Astrocyte of the cerebellum (primary cell): ENCODE measurements around the gene CCDC57.
"Not testable (repeated sequence)": the region's sequence is repeated elsewhere in the genome, so short reads cannot be mapped to it uniquely, and the experiment has no call there.

Experiments used
- DNase-seq: peaks from one replicate; pipeline ENCODE4 v3.0.0-alpha.2; 2011; ENCODE audit warnings: low read depth
- H3K4me3 ChIP-seq: 2 replicates; pipeline ENCODE4 v1.5.1; 2011; ENCODE audit warnings: mild to moderate bottlenecking, low read depth, low read length, moderate library complexity
- in situ Hi-C: cut with HindIII; loops from 2 replicates; pipeline ENCODE4 v1.10.0; 2017; ENCODE audit warnings: low sequenced_read_pairs
- TF ChIP-seq, protein P1 (sequence below): IDR thresholded peaks from 2 replicates; pipeline ENCODE4 v1.5.1; 2012; ENCODE audit warnings: low read length, low read depth, moderate library complexity, mild to moderate bottlenecking; ENCODE audit errors: missing control alignments

Gene CCDC57

DNA sequence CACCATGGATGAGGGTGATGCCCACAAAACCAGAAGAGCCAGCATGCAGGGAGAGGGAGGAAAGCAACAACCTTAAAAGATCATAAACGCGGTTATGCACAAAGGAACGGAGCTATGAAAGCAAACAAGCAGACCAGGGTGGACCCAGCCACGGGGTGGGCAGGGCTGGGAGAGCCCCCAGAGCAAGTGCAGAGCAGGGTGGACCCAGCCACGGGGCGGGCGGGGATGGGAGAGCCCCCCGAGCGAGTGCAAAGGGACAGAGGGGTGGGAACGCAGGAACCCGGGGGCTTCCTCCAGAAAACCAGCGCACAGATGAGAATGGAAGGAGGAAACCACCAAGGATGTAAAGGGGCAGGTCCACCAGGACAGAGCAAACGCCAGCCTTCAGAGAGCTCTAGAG is 33.2 kb downstream of the CCDC57 start:
- TF ChIP-seq, protein P1, sequence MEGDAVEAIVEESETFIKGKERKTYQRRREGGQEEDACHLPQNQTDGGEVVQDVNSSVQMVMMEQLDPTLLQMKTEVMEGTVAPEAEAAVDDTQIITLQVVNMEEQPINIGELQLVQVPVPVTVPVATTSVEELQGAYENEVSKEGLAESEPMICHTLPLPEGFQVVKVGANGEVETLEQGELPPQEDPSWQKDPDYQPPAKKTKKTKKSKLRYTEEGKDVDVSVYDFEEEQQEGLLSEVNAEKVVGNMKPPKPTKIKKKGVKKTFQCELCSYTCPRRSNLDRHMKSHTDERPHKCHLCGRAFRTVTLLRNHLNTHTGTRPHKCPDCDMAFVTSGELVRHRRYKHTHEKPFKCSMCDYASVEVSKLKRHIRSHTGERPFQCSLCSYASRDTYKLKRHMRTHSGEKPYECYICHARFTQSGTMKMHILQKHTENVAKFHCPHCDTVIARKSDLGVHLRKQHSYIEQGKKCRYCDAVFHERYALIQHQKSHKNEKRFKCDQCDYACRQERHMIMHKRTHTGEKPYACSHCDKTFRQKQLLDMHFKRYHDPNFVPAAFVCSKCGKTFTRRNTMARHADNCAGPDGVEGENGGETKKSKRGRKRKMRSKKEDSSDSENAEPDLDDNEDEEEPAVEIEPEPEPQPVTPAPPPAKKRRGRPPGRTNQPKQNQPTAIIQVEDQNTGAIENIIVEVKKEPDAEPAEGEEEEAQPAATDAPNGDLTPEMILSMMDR, result no peak
- H3K4me3 ChIP-seq, result no peak overlapping the region
- in situ Hi-C loops, result no loop called here
- no peak for DNase-seq

DNA sequence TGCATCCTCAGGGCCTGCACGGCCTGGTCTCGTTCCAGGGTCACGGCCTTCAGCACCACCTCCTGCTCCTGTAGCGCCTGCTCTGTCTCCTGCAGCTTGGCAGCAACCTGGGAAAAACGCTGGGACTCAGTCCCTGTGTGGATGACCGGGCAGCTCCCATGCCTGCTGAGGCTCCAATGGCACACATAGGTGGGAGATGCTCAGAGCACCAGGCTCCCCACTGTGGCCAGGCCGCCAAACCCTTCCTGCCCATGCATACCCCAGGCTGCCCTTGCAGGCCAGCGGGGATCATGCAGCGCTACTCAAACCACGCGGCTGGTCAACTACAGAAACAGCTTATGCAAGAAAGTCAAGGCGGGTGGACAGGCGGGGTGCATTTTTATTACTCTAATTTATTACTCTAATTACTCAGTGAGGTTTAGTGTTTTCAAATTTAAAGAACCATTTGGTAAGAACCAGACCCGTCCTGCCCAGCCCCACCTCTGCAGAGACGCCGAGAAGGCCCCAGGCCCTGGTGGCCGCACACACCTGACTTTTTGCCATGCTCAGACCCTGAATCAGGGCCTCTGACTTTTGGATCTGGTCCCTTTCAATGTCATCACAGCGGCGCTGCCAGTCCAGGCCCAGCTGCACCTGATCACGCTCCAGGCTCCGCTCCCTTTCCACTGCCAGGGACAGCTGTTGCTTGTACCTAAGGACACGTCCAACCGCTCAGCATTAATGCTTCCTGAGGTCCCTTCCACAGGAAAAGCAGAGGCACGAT is 34.0 kb downstream of the CCDC57 start:
- DNase-seq, result no peak
- H3K4me3 ChIP-seq, result no peak overlapping the region
- in situ Hi-C loops, result no loop called here
- TF ChIP-seq, protein P1, result no peak

DNA sequence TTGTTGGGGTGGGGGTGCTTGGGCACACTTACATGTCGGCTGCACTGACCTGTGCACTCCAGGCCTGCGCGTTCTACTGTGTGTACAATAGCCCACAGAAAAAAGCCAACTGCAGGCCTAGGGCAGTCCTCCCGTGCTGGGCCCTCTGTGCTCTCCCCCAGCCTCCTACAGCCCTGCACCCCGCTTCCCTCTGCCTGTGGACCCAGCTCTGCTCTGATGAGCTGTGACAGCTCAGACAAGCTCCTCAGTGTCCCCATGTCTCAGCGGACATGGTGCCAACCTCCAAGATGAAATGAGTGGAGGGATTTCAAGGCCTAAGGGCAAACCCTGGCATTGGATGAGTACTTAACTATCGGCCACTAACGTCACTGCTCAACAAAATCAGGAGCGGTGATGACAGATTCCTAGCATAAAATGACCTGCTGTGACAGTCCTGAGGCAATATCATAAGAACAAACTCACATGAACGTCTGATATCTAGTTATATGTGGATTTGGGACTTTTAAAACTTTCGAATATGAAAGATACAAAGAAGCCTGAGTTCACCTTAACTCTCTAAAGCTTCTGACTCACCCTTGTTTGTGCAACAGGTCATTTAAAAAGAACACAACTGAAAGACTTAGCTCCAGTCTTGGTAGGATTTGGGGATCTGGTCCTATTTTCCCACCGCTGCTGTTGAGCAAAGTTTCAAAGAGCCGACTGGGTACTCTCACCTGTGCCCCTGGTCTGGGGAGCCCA is 34.7 kb downstream of the CCDC57 start:
- DNase-seq, result no peak
- TF ChIP-seq, protein P1, result no peak
- in situ Hi-C loops, result no loop called here

DNA sequence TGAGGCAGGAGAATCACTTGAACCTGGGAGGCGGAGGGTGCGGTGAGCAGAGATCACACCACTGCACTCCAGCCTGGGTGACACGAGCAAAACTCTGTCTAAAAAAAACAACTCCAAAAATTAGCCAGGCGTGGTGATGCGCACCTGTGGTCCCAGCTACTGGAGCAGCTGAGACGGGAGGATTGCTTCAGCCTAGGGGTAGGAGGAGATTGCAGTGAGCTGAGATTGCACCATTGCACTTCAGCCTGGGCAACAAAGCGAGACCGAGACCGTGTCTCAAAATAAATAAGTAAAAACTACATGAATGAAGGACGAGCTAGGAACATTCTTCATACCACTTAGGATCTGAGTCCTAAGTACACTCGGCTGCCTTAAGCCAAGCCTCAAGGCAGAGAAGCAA is 35.4 kb downstream of the CCDC57 start:
- TF ChIP-seq, protein P1, result no peak
- DNase-seq, result no peak
- in situ Hi-C loops, result no loop called here
- H3K4me3 ChIP-seq, result no peak overlapping the region

More for the DNA sequence above, 34.7 kb downstream of the CCDC57 start:
- H3K4me3 ChIP-seq, result no peak overlapping the region

DNA sequence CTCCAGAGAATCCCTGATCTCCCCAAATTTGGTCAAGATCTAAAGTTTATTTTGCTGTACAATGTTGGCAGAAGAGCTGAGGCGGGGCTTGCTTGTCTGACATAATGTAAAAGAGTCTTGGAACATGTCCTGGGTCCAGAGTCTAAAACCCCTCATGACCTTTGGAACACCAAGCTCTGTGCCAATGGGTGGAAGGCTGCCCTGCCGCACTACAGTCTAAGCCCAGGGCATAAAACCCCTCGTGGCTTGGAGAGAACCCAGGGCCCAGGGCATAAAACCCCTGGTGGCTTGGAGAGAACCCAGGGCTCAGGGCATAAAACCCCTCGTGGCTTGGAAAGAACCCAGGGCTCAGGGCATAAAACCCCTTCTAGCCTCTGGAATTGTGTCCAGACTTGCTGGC is 36.7 kb downstream of the CCDC57 start:
- TF ChIP-seq, protein P1, result no peak
- no peak for DNase-seq
- H3K4me3 ChIP-seq, result no peak overlapping the region
- in situ Hi-C loops, result no loop called here

DNA sequence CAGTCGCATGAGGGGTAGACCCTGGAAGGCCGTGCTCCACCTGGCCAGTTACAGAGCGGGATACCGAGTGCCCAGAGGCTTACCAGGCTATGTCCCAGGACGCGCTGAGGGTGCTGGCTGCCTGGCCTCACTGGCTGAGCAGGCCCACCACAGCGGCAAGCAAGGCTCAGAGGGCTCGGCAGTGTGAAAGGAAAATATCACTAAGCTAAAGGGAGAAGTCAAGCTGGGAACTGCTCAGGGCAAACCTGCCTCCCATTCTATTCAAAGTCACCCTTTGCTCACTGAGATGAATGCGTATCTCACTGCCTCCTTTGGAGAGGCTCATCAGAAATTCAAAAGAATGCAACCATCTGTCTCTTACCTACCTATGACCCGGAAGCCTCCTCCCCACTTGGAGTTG is 37.4 kb downstream of the CCDC57 start:
- no peak for DNase-seq
- H3K4me3 ChIP-seq, result no peak overlapping the region
- in situ Hi-C loops, result no loop called here
- TF ChIP-seq, protein P1, result no peak

DNA sequence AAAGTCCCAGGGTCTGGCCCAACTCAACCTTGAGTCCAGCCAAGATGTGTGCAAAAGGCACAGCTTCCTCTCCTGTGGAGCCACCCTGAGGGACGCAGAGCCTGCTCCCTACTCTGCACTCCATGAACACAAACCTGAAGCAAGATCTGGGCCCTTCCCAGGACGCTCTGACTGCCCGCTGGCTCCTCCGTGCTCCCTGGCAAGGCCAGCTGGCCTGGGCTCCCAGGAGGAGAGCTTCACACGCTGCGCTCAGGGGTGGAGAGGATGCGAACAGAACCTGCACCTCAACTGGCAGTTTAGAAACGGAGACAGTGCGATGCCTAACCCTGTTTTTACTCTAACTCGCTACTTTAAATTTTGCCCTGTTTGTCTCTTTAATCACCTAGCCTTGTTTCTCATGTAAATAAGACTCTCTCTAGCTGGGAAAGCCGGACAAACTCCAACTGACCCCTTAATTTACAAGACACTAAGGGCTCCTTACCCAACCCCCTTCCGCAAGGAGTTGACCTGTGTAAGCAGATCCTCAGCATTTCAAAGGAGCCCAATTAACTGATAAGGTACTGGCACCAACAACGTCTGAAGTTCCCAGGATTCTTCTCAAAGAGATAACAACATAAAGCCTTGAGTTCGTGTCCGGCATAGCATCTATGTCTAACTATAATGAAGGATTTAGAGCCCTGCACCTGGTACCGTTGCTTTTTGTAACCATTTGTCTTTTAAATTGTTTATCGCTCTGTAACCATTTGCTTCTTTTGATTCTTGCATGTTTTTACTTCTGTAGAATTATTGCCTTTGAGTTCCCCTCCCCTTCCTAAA is 38.4 kb downstream of the CCDC57 start:
- in situ Hi-C loops, DNase-seq: not testable (repeated sequence)

More for the DNA sequence above, 38.4 kb downstream of the CCDC57 start:
- H3K4me3 ChIP-seq, result not testable (repeated sequence)
